IPS DF 6.9 (cell line): ENCODE measurements around the gene KLHL29.
A peak's percentile ranks its signal among the peaks of the same experiment; 100 is the strongest.

ENCODE experiments used
- DNase-seq: peaks from one replicate; pipeline ENCODE4 v3.0.0-alpha.2; 2013; ENCODE audit warnings: low read depth, low spot score
- H3K27ac ChIP-seq: one replicate; pipeline ENCODE4 v1.5.1; 2013; ENCODE audit warnings: low read length, control low read depth
- H3K27me3 ChIP-seq: 2 replicates; pipeline ENCODE4 v1.6.1; 2013; ENCODE audit warnings: mild to moderate bottlenecking, low read length; ENCODE audit not compliant: control insufficient read depth, insufficient read depth
- H3K36me3 ChIP-seq: 2 replicates; pipeline ENCODE4 v1.6.1; 2013; ENCODE audit warnings: low read length; ENCODE audit not compliant: control insufficient read depth, insufficient read depth
- H3K4me1 ChIP-seq: 2 replicates; pipeline ENCODE4 v1.6.1; 2013; ENCODE audit warnings: low read length; ENCODE audit not compliant: control insufficient read depth, insufficient read depth
- H3K4me3 ChIP-seq: 2 replicates; pipeline ENCODE4 v1.5.1; 2013; ENCODE audit warnings: mild to moderate bottlenecking, low read length
- H3K9me3 ChIP-seq: 2 replicates; pipeline ENCODE4 v1.6.1; 2013; ENCODE audit warnings: low read length, inconsistent platforms; ENCODE audit not compliant: control insufficient read depth, insufficient read depth
- WGBS: extraction: QIAGEN DNeasy Blood & Tissue Kit; methylation state at CpG from one replicate; pipeline ENCODE4 v1.1.7; 2013; ENCODE audit warnings: mixed read lengths, missing lambda C conversion rate; ENCODE audit not compliant: insufficient read length, insufficient coverage; 5-methylcytosine and 5-hydroxymethylcytosine counted together

The KLHL29 gene

DNA sequence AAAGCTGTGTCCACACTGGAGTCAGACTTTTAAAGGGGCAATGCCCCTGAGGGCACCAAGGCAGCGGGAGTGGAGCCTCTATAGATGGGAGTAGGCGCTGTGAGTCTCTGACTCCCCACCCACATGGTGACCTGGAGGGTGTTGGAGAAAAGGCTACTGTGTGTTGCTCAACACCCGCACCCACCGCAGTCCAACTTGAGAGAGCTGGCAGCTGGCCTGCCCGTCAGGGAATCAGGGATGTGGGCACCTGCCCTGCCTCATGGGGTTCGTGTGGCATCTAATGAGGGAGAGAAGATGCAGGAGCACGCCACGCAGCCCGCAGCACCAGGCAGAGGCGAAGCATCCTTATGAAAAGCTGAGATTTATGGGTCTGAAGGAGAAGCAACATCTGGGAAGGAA lies 84.2 kb downstream of the KLHL29 start:
- no peaks in the 10 kb centered on the region for H3K27me3 ChIP-seq
- no peaks in the 10 kb centered on the region for H3K9me3 ChIP-seq
- no peak overlapping the region for H3K4me3 ChIP-seq
- no CpG with 5 or more reads among the region's 10 CpGs for WGBS
- no peak overlapping the region for H3K27ac ChIP-seq
- DNase-seq, result no peak
- no peaks in the 10 kb centered on the region for H3K4me1 ChIP-seq
- H3K36me3 ChIP-seq, result no peaks in the 10 kb centered on the region

DNA sequence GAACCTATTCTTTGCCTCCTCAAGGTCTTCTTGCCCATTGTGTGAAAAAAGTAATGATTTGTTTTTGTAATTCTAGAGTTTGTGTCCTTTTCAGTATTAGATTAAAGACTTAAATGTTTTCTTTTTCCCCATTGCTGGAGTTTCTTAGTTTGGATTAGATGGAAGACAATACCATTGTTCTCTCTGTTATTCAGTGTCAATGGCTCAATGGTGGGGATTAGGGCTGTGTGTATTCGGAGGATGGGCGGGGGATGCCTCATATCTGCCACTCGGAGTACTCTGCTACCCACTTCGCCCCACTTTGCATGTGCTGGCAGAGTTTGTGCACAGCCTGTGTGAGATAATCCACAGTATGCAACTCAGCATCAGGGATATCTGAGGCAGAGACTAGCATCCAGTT lies 90.1 kb downstream of the KLHL29 start:
- DNase-seq, result no peak
- H3K27ac ChIP-seq, result no peak overlapping the region
- H3K27me3 ChIP-seq, result no peaks in the 10 kb centered on the region
- H3K4me3 ChIP-seq, result no peak overlapping the region
- no peaks in the 10 kb centered on the region for H3K36me3 ChIP-seq
- H3K4me1 ChIP-seq, result peaks cover 10% of the 10 kb centered on the region
- WGBS, result no CpG with 5 or more reads among the region's 4 CpGs
- no peaks in the 10 kb centered on the region for H3K9me3 ChIP-seq

DNA sequence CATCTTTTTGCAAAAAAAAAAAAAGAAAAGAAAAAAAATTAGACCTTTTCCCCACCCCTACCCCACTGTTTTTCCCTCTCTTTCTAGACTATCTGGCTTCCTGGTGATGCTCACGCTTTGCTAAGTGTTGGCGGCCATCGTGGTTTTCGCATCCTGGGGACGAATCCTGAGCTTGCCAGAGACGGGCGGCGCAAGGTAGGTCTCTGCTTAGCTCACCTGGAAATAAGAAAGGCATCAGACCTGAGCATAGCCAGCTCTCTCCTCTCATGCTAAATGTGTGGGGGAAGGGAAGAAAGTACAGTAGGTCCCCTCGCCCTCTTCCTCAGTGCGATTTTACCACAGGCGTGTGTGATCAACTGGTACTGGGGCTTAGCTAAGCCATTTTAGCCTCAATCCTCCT lies 90.5 kb downstream of the KLHL29 start:
- Histone ChIP-seq H3K4me3 (no peak overlapping the region), H3K27me3 (no peaks in the 10 kb centered on the region), H3K4me1 (peaks cover 10% of the 10 kb centered on the region), H3K27ac (no peak overlapping the region), H3K36me3 (no peaks in the 10 kb centered on the region), H3K9me3 (no peaks in the 10 kb centered on the region)
- no CpG with 5 or more reads among the region's 11 CpGs for WGBS
- DNase-seq, result no peak

DNA sequence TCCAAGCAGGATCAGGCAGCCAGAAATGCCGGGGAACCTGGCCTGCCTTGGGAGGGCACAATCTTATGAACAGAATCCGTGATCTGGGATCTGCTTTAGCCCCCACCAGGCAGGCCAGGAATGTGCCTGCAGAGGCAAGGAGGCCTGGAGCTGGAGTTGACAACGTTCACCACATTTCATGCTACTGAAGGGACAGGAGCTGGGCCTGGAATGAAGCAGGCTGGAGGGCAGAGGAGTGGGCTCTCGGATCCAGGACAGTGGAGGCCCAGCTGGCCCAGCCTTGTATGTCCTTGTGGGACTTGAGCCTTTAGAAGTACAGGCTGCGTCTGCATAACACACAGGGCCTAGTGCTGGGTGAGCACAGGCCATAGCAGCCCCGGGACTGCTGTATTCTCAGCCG lies 91.8 kb downstream of the KLHL29 start:
- Histone ChIP-seq H3K36me3 (no peaks in the 10 kb centered on the region), H3K4me1 (peaks cover 14% of the 10 kb centered on the region), H3K27me3 (no peaks in the 10 kb centered on the region), H3K9me3 (no peaks in the 10 kb centered on the region), H3K27ac (no peak overlapping the region), H3K4me3 (no peak overlapping the region)
- no peak for DNase-seq
- no CpG with 5 or more reads among the region's 7 CpGs for WGBS

DNA sequence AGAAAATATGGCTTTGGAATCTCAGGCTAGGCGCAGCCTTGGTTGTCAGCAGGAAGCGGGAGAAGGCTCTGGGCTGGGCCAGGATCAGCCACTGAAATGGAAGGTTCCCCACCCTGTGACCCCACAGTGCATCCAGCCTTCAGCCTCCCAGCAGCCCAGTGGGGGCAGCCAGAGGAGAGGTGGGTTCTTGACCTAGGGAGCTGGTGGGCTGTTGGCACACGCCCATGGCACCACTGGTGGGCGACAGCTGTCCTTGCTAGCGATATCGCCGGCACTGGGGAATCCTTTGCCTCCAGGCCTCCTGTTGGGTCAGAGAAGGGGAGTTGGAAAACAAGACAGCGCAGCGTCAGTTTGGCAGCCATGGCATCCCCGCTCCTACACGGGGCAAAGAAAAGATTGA lies 92.4 kb downstream of the KLHL29 start:
- peaks cover 14% of the 10 kb centered on the region for H3K4me1 ChIP-seq
- no CpG with 5 or more reads among the region's 11 CpGs for WGBS
- no peaks in the 10 kb centered on the region for H3K36me3 ChIP-seq
- H3K4me3 ChIP-seq, result no peak overlapping the region
- H3K27me3 ChIP-seq, result no peaks in the 10 kb centered on the region
- H3K9me3 ChIP-seq, result no peaks in the 10 kb centered on the region
- no peak overlapping the region for H3K27ac ChIP-seq
- no peak for DNase-seq

DNA sequence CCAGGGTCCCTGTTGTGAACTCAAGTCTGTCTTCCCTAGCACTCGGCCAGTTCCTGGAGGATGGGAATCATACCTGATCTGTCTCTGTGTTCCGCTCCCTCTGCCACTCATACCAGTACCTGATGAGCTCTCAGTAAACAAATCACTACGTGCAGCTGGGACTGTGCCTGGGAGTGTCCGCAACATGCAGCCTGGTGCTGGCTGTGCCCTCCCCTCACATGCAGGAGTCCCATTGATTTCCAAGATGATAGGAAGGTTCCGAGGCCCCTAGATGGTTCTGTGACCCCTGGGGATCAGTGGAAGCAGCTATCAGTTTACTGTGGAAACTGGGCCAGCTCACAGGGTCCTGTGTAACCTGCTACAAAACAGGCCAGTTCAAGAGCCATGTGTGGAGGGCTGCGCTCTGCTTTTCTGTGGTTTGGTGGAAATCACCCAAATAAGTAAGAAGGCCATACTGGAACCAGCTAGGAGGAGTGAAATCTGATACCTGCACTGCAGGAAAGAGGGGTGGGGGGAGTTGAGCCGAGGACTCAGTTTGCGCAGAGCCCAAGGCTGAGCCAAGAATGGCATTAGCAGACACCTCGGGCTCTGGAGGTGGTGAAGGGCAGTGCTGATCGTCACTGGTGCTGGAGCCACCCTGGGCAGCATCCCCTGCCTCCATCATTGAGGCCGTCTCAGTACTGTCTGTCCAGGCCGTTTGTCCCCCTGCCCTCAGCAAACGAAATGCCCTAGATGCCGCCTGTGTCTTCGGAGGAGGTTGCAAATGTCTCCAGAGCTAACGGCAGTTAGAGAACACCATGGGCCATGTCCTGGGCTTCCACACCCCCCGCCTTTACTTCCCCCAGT lies 93.3 kb downstream of the KLHL29 start:
- H3K27ac ChIP-seq, result no peak overlapping the region
- no peak for DNase-seq
- H3K27me3 ChIP-seq, result no peaks in the 10 kb centered on the region
- no peak overlapping the region for H3K4me3 ChIP-seq
- peaks cover 14% of the 10 kb centered on the region for H3K4me1 ChIP-seq
- H3K9me3 ChIP-seq, result no peaks in the 10 kb centered on the region
- H3K36me3 ChIP-seq, result no peaks in the 10 kb centered on the region
- no CpG with 5 or more reads among the region's 17 CpGs for WGBS

DNA sequence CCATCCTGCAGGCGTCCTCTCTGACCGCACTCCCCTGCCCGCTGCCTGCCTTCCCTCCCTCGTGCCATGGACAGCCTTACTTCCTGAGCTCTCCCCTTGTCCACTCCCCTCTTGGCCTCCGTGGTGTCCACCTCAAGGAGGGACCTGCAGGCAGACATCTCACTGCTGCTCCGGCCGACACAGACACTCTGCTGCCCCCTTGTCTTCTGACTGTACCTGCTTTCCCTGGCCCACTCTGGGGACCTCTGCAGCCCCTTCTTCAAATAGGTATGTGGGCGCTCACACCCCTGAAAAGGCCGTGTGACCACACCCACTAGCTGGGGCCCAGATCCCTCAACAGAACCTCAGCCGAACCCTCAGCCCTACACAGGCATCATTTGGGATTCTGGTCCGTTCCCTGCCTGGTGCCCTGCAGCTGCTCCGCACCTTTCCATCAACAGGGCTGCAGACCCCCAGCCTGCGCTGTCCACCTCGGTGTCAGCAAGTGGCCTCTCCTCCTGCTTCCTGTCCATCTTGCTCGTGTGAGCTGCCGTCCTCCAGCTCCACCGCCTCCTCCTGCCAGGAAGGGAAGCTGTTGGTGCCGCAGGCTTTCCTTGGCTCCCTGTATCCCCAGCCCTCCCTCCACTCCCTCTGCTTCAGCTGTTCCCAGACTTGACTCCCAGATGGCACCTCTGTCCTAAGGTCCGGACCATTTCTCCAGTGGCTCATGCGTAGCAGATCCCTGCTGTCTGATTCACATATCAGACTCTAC lies 94.1 kb downstream of the KLHL29 start:
- Histone ChIP-seq H3K9me3 (no peaks in the 10 kb centered on the region), H3K27ac (no peak overlapping the region), H3K4me3 (no peak overlapping the region), H3K36me3 (no peaks in the 10 kb centered on the region), H3K4me1 (peaks cover 14% of the 10 kb centered on the region), H3K27me3 (no peaks in the 10 kb centered on the region)
- WGBS, result no CpG with 5 or more reads among the region's 20 CpGs
- no peak for DNase-seq

DNA sequence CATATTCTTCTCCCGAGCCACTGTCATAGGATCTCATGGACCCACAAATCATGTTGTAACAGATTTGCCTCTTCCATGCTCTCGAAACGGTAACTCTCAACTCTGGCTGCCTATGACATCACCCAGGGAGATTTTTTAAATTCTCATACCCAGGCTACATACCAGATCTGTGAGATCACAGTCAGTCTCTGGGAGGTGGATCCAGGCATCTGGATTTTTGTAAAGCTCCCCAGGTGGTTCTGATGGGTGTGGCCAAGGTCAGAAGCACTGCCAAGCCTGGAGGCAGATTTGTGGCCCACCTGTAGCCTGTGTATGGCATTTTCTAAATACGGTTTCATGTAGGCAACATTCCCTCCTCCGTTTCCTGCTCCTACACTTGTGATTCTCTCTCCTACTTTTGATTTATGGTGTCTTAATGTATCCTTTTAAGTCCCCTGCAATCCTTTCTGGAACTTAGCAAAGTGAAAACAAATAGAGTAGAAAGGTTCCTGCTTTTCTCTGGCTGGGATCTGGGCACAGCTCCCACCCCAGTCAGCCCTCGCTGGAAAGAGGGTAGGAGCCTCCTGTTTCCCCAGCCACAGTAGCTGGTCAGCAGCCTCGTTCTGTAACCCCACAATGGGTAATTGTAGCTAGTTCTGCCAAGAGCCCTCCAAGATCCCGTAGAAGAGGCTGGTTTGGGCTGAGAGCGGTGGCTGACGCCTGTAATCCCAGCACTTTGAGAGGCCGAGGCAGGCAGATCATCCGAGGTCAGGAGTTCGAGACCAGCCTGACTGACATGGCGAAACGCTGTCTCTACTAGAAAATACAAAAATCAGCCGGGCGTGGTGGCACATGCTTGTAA lies 96.2 kb downstream of the KLHL29 start:
- H3K36me3 ChIP-seq, result no peaks in the 10 kb centered on the region
- H3K27me3 ChIP-seq, result no peaks in the 10 kb centered on the region
- peaks cover 11% of the 10 kb centered on the region for H3K4me1 ChIP-seq
- H3K9me3 ChIP-seq, result no peaks in the 10 kb centered on the region
- WGBS, result no CpG with 5 or more reads among the region's 17 CpGs
- H3K4me3 ChIP-seq, result no peak overlapping the region
- no peak overlapping the region for H3K27ac ChIP-seq
- peak; percentile 57 for DNase-seq

DNA sequence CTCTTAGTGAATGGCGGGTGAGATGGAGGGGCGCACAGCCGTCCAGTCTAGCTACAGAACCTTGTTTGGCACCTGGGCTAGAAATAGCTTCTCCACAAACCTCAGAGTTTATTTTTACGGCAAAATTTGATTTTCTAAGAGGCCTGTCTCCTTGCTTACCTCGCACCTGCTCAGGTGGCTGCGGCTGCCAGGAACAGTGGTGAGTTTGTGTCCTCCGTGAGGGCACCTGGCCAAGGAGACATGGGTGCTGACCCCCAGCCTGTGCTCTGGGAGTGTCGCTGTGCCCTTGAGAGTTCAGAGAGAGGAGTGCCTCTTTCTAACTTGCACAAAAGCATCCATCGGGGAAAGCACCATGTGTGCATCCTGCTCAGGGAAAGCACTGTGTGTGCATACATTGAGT lies 97.2 kb downstream of the KLHL29 start:
- no peak overlapping the region for H3K4me3 ChIP-seq
- no peaks in the 10 kb centered on the region for H3K9me3 ChIP-seq
- no peaks in the 10 kb centered on the region for H3K36me3 ChIP-seq
- H3K4me1 ChIP-seq, result peaks cover 8% of the 10 kb centered on the region
- no peak overlapping the region for H3K27ac ChIP-seq
- no CpG with 5 or more reads among the region's 9 CpGs for WGBS
- no peak for DNase-seq
- no peaks in the 10 kb centered on the region for H3K27me3 ChIP-seq

DNA sequence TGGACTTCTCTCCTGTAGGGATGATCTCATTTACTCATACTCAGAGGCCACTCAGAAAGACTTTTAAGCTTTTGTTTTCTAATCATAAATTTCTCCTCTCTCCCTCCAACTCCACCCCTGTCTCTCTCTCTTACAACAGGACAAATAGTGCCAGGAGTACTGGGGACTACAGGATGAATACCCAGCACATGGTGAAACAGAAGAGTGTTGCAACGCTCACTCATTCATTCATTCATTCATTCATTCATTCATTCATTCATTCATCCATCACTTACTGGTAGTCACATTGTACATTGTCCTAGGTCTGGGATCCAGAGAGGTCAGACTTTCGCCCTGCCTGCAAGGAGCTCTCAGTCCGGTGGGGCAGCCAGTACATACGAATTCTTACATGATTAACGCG lies 97.6 kb downstream of the KLHL29 start:
- Histone ChIP-seq H3K27me3 (no peaks in the 10 kb centered on the region), H3K36me3 (no peaks in the 10 kb centered on the region), H3K4me1 (peaks cover 8% of the 10 kb centered on the region), H3K9me3 (no peaks in the 10 kb centered on the region), H3K27ac (no peak overlapping the region), H3K4me3 (no peak overlapping the region)
- WGBS, result no CpG with 5 or more reads among the region's 6 CpGs
- no peak for DNase-seq
